ENCODE measurements around the gene PTGIS.

The PTGIS gene

GRCh38 chr20:49496553-49497397 is 71.2 kb downstream of the PTGIS start:
- no peak for DNase-seq (ENCODE audit: low spot score)

- no peak for DNase-seq (ENCODE audit: low spot score)
Observed at GRCh38 chr20:49496043-49496442, 71.9 kb downstream of the PTGIS start.

GRCh38 chr20:49490689-49491088 is 77.2 kb downstream of the PTGIS start:
- DNase-seq (ENCODE audit: low spot score), result no peak

- no peak for DNase-seq (ENCODE audit: low spot score)
Observed at GRCh38 chr20:49489688-49490087, 78.2 kb downstream of the PTGIS start.

GRCh38 chr20:49486064-49486463 is 81.9 kb downstream of the PTGIS start:
- DNase-seq (ENCODE audit: low spot score), result no peak

DNA sequence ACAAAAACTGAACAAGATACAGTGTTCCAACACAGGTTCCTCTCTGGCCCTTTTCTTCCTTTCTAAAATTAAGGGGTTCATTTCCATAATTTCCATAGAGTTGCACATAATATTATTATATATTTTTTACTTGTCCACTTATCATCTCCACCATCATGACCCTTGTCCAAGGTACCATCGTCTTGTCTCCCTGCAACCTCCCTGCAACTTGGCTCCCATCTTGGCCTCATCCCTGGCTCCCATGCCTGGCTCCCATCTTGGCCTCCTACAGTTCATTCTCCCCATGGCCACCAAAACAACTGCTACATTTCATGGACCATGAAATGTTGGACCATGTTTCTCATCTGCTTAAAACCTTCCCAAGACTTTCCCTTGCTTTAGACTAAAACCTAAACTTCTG is 82.4 kb downstream of the PTGIS start:
- DNase-seq (ENCODE audit: low spot score), result no peak

DNA sequence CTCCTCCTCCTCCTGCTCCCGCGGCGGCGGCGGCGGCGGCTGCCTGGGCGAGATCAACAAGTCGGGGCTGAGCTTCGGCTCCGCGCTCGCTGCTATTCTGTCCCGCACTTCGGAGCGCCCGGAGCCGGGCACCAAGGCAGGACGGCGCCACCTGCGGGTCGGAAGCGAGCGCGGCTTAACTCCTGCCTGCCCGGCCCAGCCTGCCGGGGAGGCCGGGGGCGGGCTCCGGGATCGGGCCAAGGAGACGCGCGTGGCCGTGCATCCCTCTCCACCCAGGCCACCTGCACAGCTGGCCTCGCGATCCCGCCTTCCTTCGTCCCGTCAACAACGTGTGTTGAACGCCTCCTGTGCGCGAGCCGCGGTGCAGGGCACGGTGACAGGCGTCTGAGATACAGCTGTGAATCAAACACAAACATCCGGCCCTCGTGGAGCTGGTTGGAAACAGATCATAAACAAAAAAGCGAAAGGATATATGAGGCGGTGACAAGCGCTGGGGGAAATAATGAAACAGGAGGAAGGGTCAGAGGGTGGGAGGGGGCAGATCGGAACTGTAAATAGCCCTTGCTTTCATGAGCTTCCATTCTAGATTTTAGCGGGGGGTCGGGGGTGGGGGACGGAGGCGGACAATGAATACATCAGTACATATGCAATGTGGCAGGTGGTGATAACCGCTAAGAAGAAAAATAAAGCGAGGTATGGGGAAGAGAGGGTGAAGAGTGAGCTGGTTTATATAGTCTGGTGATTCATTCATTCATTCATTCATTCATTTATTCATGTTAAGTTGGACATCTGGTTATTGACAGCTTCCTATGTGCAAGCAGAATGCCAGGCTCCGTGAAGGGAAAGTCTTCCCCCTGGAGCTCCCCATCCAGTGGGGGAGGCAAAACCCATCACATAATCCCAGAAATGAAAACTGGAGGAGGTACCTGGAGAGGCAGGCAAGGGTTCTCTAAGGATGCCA is 83.5 kb downstream of the PTGIS start:
- DNase-seq (ENCODE audit: low spot score), result peak; percentile 92

DNA sequence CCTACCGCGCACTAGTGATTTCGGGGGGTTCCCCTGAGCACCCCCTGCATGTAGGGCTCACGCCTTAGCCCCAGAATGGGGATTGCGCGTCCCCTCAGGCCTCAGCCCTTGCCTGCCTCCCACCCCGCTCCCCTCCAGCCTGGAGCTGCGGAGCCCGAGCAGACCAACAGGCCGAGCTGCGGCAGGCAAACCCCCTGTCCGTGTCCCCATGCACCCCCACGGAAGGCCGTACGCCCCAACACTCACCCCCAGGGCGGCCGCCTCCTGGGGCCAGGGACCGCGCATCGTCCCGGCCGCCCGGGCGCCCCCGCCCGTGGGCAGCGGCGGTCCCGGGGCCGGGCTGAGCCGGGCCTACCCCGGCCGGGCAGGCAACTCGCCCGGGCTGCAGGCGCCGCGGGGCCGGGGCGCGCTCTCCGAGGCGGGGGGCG is 84.2 kb downstream of the PTGIS start:
- DNase-seq (ENCODE audit: low spot score), result no peak

DNA sequence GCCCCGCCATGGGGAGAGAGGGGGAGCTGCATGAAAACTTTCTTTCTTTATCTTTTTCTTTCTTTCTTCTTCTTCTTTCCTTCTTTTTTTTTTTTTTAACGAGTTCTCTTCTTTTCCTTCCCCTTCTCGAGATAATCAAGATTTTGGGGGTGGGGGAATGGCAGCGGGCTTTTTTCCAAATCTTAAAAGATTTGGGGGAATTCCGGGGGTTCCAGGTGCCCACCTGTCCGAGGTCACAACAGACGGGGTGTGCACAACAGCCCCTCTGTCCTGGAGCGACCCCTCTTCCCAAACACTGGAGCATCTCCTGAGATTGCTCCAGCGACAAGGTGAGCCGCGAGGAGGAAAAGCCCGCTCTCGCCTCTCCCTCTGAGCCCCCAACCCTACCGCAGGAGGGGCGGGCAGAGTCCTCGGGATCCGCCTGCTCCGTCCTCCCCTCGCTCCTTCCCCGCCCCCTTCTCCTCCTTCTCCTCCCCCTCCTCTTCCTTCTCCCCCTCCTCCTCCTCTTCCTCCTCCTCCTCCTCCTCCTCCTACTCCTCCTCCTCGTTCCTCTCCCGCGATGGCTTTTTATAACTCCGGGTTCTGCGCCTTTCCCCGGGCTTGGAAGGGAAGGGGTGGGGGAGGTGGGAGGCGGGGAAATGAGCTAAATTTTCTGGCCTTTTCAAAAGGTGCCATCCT is 84.8 kb downstream of the PTGIS start:
- DNase-seq (ENCODE audit: low spot score), result peak; percentile 74

DNA sequence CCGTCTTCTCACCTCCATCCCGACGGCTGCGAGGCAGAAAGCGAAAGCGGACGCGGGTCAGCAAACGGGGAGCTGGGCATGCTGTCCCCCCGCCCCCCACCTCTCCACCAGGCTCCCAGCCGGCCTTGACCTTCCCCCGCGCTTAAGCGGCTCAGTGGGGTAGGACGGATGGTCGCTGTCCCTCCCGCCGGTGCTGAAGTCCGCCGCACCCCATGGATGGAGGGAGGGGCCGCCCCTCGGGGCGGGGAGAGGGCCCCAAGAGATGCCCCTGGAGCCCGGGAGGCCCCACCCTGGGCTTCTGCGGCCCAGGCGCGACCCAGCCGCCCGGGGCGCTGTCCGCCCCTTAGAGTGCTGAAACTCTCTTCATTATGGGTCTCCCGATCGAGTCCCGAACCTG is 85.3 kb downstream of the PTGIS start, which contains the start of gene KCNB1:
TSS of gene KCNB1 (minus strand) at position 48 of the 397 bp plus-strand sequence. CDS start 188 bp downstream, outside the sequence.
- DNase-seq (ENCODE audit: low spot score), result peak; percentile 90

DNA sequence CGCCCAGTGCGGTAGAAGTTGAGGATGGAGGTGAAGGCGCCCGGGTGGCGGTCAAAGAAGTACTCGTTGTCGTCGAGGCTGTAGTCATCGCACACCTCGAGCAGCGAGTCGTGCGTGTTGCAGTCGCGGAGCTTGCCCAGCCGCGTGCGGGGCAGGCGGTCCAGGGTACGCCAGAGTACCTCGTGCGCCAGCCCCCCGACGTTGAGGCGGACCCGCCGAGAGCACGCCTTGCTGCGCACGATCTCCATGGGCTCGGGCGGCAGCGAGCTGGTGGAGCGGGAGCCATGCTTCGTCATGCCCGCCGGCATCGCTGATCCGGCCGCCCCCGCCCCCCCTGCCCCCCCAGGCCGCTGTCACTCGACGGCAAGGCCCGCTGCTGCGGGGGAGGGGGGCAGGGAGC is 85.8 kb downstream of the PTGIS start:
- DNase-seq (ENCODE audit: low spot score), result no peak

DNA sequence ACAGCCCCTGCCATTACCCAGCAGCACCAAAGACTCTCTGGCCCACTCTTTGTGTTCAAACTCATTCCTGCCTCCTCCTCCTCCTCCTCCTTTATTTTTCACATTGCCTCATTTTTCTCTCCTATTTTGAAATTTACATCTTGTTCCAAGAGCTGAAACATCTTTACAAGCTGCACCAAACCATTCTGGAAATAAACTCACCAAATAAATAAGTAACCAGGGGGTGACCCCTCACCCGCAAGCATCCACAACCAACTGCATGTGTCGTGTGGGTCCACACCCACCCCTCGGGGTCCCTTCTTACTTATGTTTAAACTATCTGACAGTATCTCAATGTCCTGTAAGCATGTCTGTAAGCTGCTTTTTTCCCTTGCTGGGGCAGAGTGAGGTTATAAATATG is 86.8 kb downstream of the PTGIS start:
- no peak for DNase-seq (ENCODE audit: low spot score)

- no peak for DNase-seq (ENCODE audit: low spot score)
Observed at GRCh38 chr20:49480236-49480635, 87.7 kb downstream of the PTGIS start.

DNA sequence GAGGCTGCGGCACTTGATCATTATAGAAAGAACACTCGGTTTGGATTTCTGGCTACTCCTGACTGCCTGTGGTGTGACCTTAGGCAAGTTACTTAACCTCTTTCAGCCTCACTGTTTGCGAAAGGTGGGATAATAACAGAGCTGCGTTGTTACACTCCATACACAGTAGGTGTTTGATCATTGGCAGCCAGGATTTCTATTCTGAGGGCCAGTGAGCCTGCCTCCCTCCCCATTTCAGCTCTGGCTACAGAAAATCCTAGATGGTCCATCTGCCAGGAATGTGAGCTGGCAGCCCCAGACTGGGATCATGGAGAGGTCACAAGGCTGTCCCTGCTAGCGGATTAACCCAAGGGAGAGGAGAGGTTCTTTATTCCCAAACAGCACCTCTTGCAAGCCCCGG is 88.2 kb downstream of the PTGIS start:
- peak; percentile 63 for DNase-seq (ENCODE audit: low spot score)

- DNase-seq (ENCODE audit: low spot score), result no peak
Observed at GRCh38 chr20:49478754-49479689, 88.9 kb downstream of the PTGIS start.

- no peak for DNase-seq (ENCODE audit: low spot score)
Observed at GRCh38 chr20:49478266-49478665, 89.7 kb downstream of the PTGIS start.

DNA sequence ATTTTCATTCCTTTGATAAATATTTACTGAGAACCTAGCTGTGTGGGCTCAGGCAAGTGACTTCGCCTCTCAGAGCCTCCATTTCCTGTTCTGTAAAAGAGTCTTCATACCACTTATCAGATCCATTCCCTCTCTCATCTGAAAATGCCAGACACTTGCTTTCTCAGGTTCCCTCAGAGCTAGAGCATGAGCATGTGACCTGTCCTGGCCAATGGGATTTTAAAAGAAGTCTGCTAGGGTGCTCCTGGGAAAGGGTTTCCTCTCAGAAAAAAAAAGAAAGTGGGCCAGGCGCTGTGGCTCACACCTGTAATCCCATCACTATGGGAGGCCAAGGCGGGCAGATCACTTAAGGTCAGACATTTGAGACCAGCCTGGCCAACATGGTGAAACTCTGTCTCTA is 90.7 kb downstream of the PTGIS start:
- no peak for DNase-seq (ENCODE audit: low spot score)

- no peak for DNase-seq (ENCODE audit: low spot score)
Observed at GRCh38 chr20:49476016-49476355, 92.0 kb downstream of the PTGIS start.

GRCh38 chr20:49475292-49476015 is 92.5 kb downstream of the PTGIS start:
- DNase-seq (ENCODE audit: low spot score), result no peak

DNA sequence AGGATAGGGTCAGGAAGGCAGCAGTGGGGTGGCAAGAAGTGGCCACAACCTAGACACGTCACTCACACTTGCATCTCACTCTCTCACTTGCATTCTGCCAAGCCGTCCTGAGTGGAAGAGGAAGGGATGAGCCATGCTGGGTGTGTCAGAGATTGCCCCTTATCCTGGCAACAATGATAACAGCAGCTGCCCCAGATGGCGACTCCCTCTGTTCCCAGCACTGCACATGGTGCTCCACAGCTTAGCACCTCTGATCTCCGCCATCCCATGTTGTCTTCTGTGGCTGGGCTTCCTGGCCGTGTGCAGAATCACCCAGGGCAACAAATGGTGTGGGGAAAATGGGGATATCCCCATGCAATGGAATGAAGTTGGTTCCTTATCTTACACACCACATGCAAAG is 96.5 kb downstream of the PTGIS start:
- no peak for DNase-seq (ENCODE audit: low spot score)

- DNase-seq (ENCODE audit: low spot score), result no peak
Observed at GRCh38 chr20:49470922-49471321, 97.0 kb downstream of the PTGIS start.
